Cardiac fibroblast (primary cell): ENCODE measurements around the gene JARID2.

ENCODE experiments used
- DNase-seq, 2 donors: peaks; one replicate each; pipeline versions ENCODE4 v3.0.0 to v3.0.0-alpha.2; 2010; ENCODE audit warnings: low read depth in 2 of 2
- H3K4me3 ChIP-seq, 2 donors: replicated peaks in 1 of 2; 1 replicate in 1 of 2; 2 replicates in 1 of 2; pipeline ENCODE4 v1.5.1; 2011; ENCODE audit warnings: low read depth in 2 of 2, low read length in 2 of 2, mild to moderate bottlenecking in 2 of 2, moderate library complexity in 1 of 2
- CTCF ChIP-seq: IDR thresholded peaks from one replicate; pipeline ENCODE4 v1.5.1; 2011; ENCODE audit warnings: low read depth, mild to moderate bottlenecking, low read length, inconsistent platforms

JARID2 gene

GRCh38 chr6:15402406-15403045 is 156.7 kb downstream of the JARID2 start:
- no peak overlapping the region for H3K4me3 ChIP-seq
- TF ChIP-seq CTCF: no peak
- DNase-seq: no peak

GRCh38 chr6:15403094-15403755 is 157.4 kb downstream of the JARID2 start:
- no peak overlapping the region for H3K4me3 ChIP-seq
- no peak for DNase-seq
- no peak for TF ChIP-seq CTCF

- DNase-seq: no peak
- H3K4me3 ChIP-seq: no peak overlapping the region
- TF ChIP-seq CTCF: no peak
Measured at GRCh38 chr6:15404685-15404980, 158.8 kb downstream of the JARID2 start.

GRCh38 chr6:15405129-15406068 is 159.5 kb downstream of the JARID2 start:
- no peak for TF ChIP-seq CTCF
- H3K4me3 ChIP-seq: no peak overlapping the region
- DNase-seq: no peak

GRCh38 chr6:15406452-15406851 is 160.6 kb downstream of the JARID2 start:
- no peak overlapping the region for H3K4me3 ChIP-seq
- no peak for TF ChIP-seq CTCF
- no peak for DNase-seq

- TF ChIP-seq CTCF: no peak
- H3K4me3 ChIP-seq: no peak overlapping the region
- no peak for DNase-seq
Measured at GRCh38 chr6:15408008-15408407, 162.1 kb downstream of the JARID2 start.
